Inflammatory macrophage treated with lipopolysaccharide for 4 hours (primary cell): ENCODE measurements around the gene ZNF416.

ENCODE experiments used
- DNase-seq: peaks from one replicate; pipeline ENCODE4 v3.0.0-alpha.2; 2020

ZNF416 gene

DNA sequence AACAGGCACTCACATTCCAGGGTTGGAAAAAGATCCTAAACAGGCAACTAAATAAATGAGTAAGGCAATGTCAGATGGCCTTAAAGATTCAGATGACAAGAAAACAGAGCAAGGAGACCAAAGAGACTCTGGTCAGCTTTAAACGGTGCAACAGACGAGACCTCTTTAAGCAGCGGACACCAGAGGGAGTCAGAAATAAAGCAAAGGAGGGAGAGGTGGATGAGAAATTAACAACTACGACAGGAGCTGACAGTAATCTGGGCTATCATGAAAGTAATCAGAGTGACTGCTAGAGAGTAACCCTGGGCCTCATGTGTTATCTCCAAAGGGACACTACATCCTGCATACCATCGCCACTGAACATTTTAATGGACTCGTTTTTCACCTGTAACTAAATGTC, 20.2 kb downstream of the ZNF416 start:
- DNase-seq: no peak

- DNase-seq: no peak
Measured at GRCh38 chr19:57557659-57558058, 21.1 kb downstream of the ZNF416 start.

DNA sequence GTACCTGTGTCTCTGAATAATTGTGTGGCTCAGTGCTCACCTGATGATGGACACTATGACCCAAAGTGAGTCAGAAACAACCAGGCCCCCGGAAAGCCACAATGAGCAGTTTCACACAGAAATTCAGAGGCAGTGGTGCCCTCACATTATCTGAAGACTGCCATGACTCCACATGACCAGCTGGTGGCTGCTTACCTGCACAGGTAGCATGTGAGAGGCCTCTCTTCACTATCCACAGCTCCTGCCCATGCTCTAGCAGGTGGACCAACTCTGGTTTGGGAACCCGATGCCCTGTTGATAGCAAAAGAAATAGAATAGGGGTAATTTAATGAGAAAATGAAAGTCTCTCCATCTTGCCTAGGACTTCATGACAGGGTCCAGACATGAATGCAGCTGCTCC, 26.3 kb downstream of the ZNF416 start:
- DNase-seq: no peak

DNA sequence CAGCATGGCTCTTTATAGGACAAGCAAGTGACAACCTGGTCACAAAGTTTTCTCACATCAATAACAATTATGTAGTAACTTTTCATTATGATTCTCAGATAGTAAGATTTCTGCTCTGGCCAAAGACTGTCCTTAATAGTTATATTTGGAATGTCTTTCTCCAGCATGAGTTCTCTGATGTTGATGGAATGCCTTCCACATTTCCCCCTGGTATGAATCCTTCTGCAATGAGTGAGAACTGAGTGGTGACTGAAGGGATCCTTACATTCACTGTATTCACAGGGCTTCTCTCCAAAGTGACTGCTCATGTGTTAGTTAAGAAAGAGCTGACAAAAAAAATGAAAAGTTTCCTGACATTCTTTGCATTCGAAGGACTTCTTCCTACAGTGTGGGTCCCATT, 32.2 kb downstream of the ZNF416 start:
- no peak for DNase-seq

GRCh38 chr19:57537953-57538547, 40.7 kb downstream of the ZNF416 start:
- DNase-seq: no peak

DNA sequence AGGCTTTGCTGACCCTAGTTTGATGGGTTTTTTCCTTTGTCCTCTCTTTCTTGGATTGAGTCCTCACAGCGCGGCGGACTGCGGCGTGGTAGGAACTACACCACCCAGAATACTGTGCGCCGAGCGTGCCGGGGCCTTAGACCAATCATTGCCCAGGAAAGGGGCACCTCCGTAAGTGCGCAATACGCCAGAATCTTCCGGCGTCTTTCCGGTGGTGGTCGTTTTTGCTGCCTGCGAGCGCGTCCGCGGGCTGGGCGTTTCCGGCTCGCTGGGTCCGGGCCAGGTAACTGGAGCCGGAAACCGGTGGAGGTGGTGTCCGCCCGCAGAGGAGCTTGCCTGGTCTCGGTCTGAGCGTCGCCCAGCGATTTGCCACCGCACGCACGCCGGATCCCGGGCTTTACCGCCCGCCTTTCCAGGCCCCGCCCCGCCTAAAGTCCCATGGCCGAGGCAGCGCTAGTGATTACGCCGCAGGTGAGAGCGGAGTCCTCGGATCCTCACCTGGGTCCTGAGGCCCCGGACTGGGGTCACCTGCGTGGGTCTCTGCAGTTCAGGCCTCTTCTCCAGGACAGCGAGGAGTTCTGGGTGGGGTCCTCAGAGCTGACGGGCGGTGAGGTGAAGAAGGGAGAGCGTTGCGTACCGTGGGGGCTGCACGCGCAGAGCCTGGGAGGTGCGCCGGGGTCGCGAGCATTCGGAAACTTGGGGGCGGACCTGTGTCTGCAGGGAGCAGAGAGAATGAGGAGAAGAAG, 51.4 kb downstream of the ZNF416 start, which contains the start of gene ZNF549:
Gene ZNF549 (plus strand): TSS at position 221 of the 746 bp plus-strand sequence. CDS start 218 bp downstream, at position 439.
- DNase-seq: peak; percentile 83
